Vagina (tissue), 2 donors: ENCODE results near the gene FAM161B.
"Not testable (repeated sequence)": the region's sequence is repeated elsewhere in the genome, so short reads cannot be mapped to it uniquely, and the experiment has no call there.

ENCODE experiments used
- POLR2A ChIP-seq, 2 donors: fragments of 450-650 bp; IDR thresholded peaks; one replicate each; pipeline ENCODE4 v1.6.1; 2017; ENCODE audit warnings: antibody characterized with exemption in 2 of 2, mild to moderate bottlenecking in 2 of 2, moderate library complexity in 2 of 2
- TF ChIP-seq, protein P1 (sequence below), 3 experiments: fragments of 450-650 bp in 2 of 3; fragments of 200-600 bp in 1 of 3; sonication (generic) in 1 of 3; IDR thresholded peaks; one replicate each; pipeline ENCODE4 v1.5.1; 2017 to 2019; ENCODE audit warnings: antibody characterized with exemption in 3 of 3, mild to moderate bottlenecking in 2 of 3, moderate library complexity in 2 of 3

DNA sequence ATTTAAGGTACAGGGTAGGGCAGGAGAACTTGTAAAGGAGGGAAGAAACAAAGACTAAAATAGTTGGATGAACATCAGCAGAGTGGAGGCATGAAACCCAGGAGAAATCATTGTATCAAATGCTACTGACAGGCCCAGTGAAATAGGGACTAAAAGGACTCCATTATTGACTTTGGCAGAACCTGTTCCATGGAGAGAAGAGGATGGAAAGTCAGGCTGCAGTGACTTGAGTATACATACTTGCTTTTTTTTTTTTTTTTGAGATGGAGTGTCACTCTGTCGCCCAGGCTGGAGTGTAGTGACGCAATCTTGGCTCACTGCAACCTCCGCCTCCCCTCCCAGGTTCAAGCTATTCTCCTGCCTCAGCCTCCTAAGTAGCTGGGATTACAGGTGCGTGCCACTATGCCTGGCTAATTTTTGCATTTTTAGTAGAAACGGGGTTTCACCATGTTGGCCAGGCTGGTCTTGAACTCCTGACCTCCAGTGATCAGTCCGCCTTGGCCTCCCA is 55.7 kb downstream of the FAM161B start:
- TF ChIP-seq POLR2A (IDR thresholded peaks at IDR 0.05): not testable (repeated sequence)
- TF ChIP-seq, protein P1, sequence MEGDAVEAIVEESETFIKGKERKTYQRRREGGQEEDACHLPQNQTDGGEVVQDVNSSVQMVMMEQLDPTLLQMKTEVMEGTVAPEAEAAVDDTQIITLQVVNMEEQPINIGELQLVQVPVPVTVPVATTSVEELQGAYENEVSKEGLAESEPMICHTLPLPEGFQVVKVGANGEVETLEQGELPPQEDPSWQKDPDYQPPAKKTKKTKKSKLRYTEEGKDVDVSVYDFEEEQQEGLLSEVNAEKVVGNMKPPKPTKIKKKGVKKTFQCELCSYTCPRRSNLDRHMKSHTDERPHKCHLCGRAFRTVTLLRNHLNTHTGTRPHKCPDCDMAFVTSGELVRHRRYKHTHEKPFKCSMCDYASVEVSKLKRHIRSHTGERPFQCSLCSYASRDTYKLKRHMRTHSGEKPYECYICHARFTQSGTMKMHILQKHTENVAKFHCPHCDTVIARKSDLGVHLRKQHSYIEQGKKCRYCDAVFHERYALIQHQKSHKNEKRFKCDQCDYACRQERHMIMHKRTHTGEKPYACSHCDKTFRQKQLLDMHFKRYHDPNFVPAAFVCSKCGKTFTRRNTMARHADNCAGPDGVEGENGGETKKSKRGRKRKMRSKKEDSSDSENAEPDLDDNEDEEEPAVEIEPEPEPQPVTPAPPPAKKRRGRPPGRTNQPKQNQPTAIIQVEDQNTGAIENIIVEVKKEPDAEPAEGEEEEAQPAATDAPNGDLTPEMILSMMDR (IDR thresholded peaks at IDR 0.05): not testable (repeated sequence)
